ENCODE measurements around the gene CCDC63. TPM values are rescaled to one million over a fixed set of nuclear protein-coding genes. Genes with fewer than 3 reads are reported as not detected.

CCDC63 gene
- total and polyA plus RNA-seq, 9 of the 15 experiments (the other 6 are each of a cell fraction or from before 2014, with no cell fraction given), result not detected

- DNase-seq (ENCODE audit: extremely low read depth in 1 of 4, low spot score in 3 of 4), result no peak
- no TSS peak for BruUV-seq (replicated peaks)
- Histone ChIP-seq H3K4me3 (no peak overlapping the region), H3K27ac (ENCODE audit: extremely low read depth, low read depth, low read length) (no peak overlapping the region), H3K9me3 (replicated peaks; ENCODE audit: control insufficient read depth, insufficient read depth, low read depth, low read length) (no peaks in the 10 kb centered on the region), H3K79me2 (ENCODE audit: control insufficient read depth, insufficient read depth, low read length) (no peaks in the 10 kb centered on the region), H2AFZ (ENCODE audit: low read depth, low read length) (0 out of 2 replicates have a peak overlapping the region, but pooled peaks have one; percentile 32), H3K9me1 (ENCODE audit: control insufficient read depth, insufficient read depth, low read length) (no peaks in the 10 kb centered on the region), H3K4me2 (ENCODE audit: insufficient read depth, low read length) (no peak overlapping the region), H3K4me1 (replicated peaks in 1 of 2; ENCODE audit: control insufficient read depth in 2 of 2, insufficient read depth in 2 of 2, low read length in 2 of 2) (no peaks in the 10 kb centered on the region), H3K36me3 (ENCODE audit: control insufficient read depth, insufficient read depth, low read length) (no peaks in the 10 kb centered on the region), H3K27me3 (ENCODE audit: control insufficient read depth in 2 of 2, insufficient read depth in 2 of 2, low read length in 2 of 2) (peaks cover 13 to 36% of the 10 kb centered on the region in 2 experiments), H4K20me1 (replicated peaks; ENCODE audit: control insufficient read depth, insufficient read depth, low read length) (no peaks in the 10 kb centered on the region), H3K9ac (ENCODE audit: insufficient read depth in 1 of 2, low read depth in 2 of 2, low read length in 2 of 2) (no peak overlapping the region)
- WGBS (ENCODE audit: insufficient coverage, low coverage, missing lambda C conversion rate), result 0% methylated on average over 8 of the region's 8 CpGs
- in situ Hi-C loops (cut with MboI) (no loop called here), intact Hi-C loops (cut with micrococcal nuclease) (no loop called here)
- ChIA-PET POLR2A (interaction anchor here (0.6 kb wide), 1 partner anchor 312 kb away, joined by 3 read pairs; no protein-coding TSS in a partner anchor), CTCF (ENCODE audit: low intra/inter-chr PET ratio) (no interaction called here)
- FAIRE-seq, result no peak
- ATAC-seq, result no peak
- TF ChIP-seq TAF1 (IDR thresholded peaks at IDR 0.05; ENCODE audit: control insufficient read depth, extremely low read depth, insufficient read depth, low read length, severe bottlenecking) (no peak), VEZF1 (CRISPR knock-in tag; IDR thresholded peaks at IDR 0.05) (peak; percentile 43), CEBPB (tag; IDR thresholded peaks at IDR 0.05) (no peak), NCOA2 (IDR thresholded peaks at IDR 0.05; ENCODE audit: partially characterized antibody in 2 of 2) (no peak), HCFC1 (IDR thresholded peaks at IDR 0.05; ENCODE audit: low read depth, low read length) (no peak), SMAD2 (IDR thresholded peaks at IDR 0.05; ENCODE audit: low read depth, low read length) (no peak), SOX6 (IDR thresholded peaks at IDR 0.05) (peak; percentile 37; the same call in 1 of the 2 replicates), ETV1 (tag; conservative IDR thresholded peaks at IDR 0.05; ENCODE audit: low read depth) (peak; percentile 86), ZNF766 (CRISPR knock-in tag; conservative IDR thresholded peaks at IDR 0.05) (peak; percentile 100), ZNF24 (IDR thresholded peaks at IDR 0.05) (no peak), RFX7 (CRISPR knock-in tag; IDR thresholded peaks at IDR 0.05) (no peak), GABPA (tag; conservative IDR thresholded peaks at IDR 0.05; ENCODE audit: low read depth) (0 out of 2 replicates have a peak, but pooled peaks have one; percentile 37), ZFX (CRISPR knock-in tag; IDR thresholded peaks at IDR 0.05) (no peak), PKNOX1 (IDR thresholded peaks at IDR 0.05) (peak; percentile 80), GMEB1 (CRISPR knock-in tag; IDR thresholded peaks at IDR 0.05) (no peak), NR2F6 (CRISPR knock-in tag; IDR thresholded peaks at IDR 0.05) (no peak), MBD2 (IDR thresholded peaks at IDR 0.05; ENCODE audit: borderline replicate concordance, low read depth) (no peak), RBM15 (IDR thresholded peaks at IDR 0.05; ENCODE audit: insufficient read depth, low read length) (no peak), MECOM (CRISPR knock-in tag; IDR thresholded peaks at IDR 0.05) (no peak), ZNF354B (CRISPR knock-in tag; IDR thresholded peaks at IDR 0.05) (no peak), KDM5B (IDR thresholded peaks at IDR 0.05; ENCODE audit: insufficient replicate concordance, low read depth, low read length) (no peak)
These were observed 14.1 kb downstream of the CCDC63 start for GRCh38 chr12:110860833-110861296.

Data from K562 (cell line).